Measurements from ENCODE around the gene ARID3A. TPM values are rescaled to one million over a fixed set of nuclear protein-coding genes. Genes with fewer than 3 reads are reported as not detected.

ARID3A gene
- total and polyA plus RNA-seq, 2 donors (not counting 3 experiments of a cell fraction or from before 2014, with no cell fraction given): 5.4 to 13.2 TPM

DNA sequence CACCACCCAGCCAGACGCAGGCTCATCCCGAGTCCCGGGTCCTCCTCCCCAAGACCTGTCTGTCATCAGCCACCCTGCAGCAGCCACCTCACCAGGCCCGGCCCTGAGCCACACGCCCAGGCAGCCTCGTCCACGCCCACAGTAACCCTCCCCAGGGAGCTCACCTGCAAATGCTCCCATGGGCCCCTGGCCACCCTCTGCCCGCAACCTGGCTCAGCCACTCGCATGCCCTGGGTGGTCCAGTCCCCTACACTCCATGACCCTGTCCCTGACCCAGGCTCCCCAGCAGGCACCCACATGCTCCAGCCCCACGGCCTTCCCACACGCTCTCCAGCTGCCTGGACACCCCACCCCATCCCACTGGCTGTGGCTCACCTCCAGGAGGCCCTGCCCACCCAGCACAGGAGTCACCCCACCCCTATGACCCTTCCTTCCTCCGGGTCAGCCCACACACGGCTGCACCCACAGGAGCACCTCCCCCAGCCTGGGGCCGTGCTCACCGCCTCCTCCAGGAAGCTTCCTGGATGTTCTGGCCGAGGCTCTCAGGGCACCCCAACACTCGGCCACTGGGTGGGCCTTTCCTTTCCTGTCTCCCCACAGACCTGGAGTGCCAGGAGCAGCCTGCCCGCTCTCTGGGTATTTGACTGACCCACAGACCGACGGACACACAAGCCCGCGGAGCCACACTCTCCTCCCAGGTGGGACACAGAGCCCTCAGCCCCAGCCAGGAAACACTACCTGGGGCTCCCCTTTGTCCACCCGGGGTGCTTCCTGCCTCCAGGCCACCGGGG is 91.5 kb downstream of the ARID3A start:
- no TSS peak for BruUV-seq (replicated peaks)
- Histone ChIP-seq H3K27me3 (ENCODE audit: control insufficient read depth in 2 of 2, insufficient read depth in 2 of 2, low read length in 2 of 2) (no peaks in the 10 kb centered on the region), H4K20me1 (replicated peaks; ENCODE audit: control insufficient read depth, extremely low read depth, insufficient read depth, low read length) (no peaks in the 10 kb centered on the region), H3K9ac (replicated peaks; ENCODE audit: extremely low read depth, insufficient read depth, low read length) (peak overlapping the region; percentile 32), H3K36me3 (ENCODE audit: control insufficient read depth in 2 of 2, extremely low read depth in 1 of 2, insufficient read depth in 2 of 2, low read length in 2 of 2) (peaks cover 0 to 17% of the 10 kb centered on the region in 2 experiments), H3K4me3 (replicated peaks in 1 of 3; ENCODE audit: insufficient read depth in 1 of 3, low read depth in 1 of 3, low read length in 3 of 3) (no peak overlapping the region), H3K4me2 (ENCODE audit: insufficient read depth, low read length) (peak overlapping the region; percentile 9), H3K4me1 (ENCODE audit: control insufficient read depth, extremely low read depth, insufficient read depth, low read length) (peaks cover 40% of the 10 kb centered on the region), H3K79me2 (ENCODE audit: control insufficient read depth, insufficient read depth, low read length) (peaks cover 78% of the 10 kb centered on the region), H3K9me3 (replicated peaks; ENCODE audit: control insufficient read depth, insufficient read depth, low read length) (no peaks in the 10 kb centered on the region), H3K9me1 (replicated peaks; ENCODE audit: control insufficient read depth, extremely low read depth, insufficient read depth, low read length) (no peaks in the 10 kb centered on the region), H2AFZ (ENCODE audit: low read depth, low read length) (no peak overlapping the region), H3K27ac (ENCODE audit: insufficient read depth, low read depth, low read length) (peak overlapping the region; percentile 43)
- TF ChIP-seq MYC (IDR thresholded peaks at IDR 0.05; ENCODE audit: low read depth, low read length): no peak
- ChIA-PET CTCF (interaction anchor here (1.4 kb wide), 1 partner anchor 33 kb away, joined by 5 read pairs; the partner anchor contains the start of gene WDR18), POLR2A (interaction anchor here (0.9 to 1.2 kb wide), 2 partner anchors 8 to 10 kb away, joined by 3 to 4 read pairs; no protein-coding TSS in a partner anchor)
- intact Hi-C loops (cut with micrococcal nuclease) (no loop called here), dilution Hi-C loops (cut with MboI; ENCODE audit: extremely low pct_ligation_motif_present, low sequenced_read_pairs) (no loop called here)
- peak; percentile 21 for FAIRE-seq
- no peak for DNase-seq (ENCODE audit: low read depth, low spot score)

- no TSS peak for BruUV-seq (replicated peaks)
- intact Hi-C loops (cut with micrococcal nuclease) (no loop called here), dilution Hi-C loops (cut with MboI; ENCODE audit: extremely low pct_ligation_motif_present, low sequenced_read_pairs) (no loop called here)
- Histone ChIP-seq H3K36me3 (ENCODE audit: control insufficient read depth in 2 of 2, extremely low read depth in 1 of 2, insufficient read depth in 2 of 2, low read length in 2 of 2) (peaks cover 0 to 13% of the 10 kb centered on the region in 2 experiments), H3K4me3 (replicated peaks in 1 of 3; ENCODE audit: insufficient read depth in 1 of 3, low read depth in 1 of 3, low read length in 3 of 3) (no peak overlapping the region), H3K9ac (replicated peaks; ENCODE audit: extremely low read depth, insufficient read depth, low read length) (no peak overlapping the region), H3K27me3 (ENCODE audit: control insufficient read depth in 2 of 2, insufficient read depth in 2 of 2, low read length in 2 of 2) (no peaks in the 10 kb centered on the region), H2AFZ (ENCODE audit: low read depth, low read length) (no peak overlapping the region), H3K4me1 (ENCODE audit: control insufficient read depth, extremely low read depth, insufficient read depth, low read length) (peaks cover 40% of the 10 kb centered on the region), H4K20me1 (replicated peaks; ENCODE audit: control insufficient read depth, extremely low read depth, insufficient read depth, low read length) (no peaks in the 10 kb centered on the region), H3K4me2 (ENCODE audit: insufficient read depth, low read length) (no peak overlapping the region), H3K27ac (ENCODE audit: insufficient read depth, low read depth, low read length) (no peak overlapping the region), H3K9me3 (replicated peaks; ENCODE audit: control insufficient read depth, insufficient read depth, low read length) (no peaks in the 10 kb centered on the region), H3K9me1 (replicated peaks; ENCODE audit: control insufficient read depth, extremely low read depth, insufficient read depth, low read length) (no peaks in the 10 kb centered on the region), H3K79me2 (ENCODE audit: control insufficient read depth, insufficient read depth, low read length) (peaks cover 78% of the 10 kb centered on the region)
- FAIRE-seq (no peak), DNase-seq (ENCODE audit: low read depth, low spot score) (no peak)
- POLR2A ChIA-PET: no interaction called here
- TF ChIP-seq MAX (IDR thresholded peaks at IDR 0.05; ENCODE audit: insufficient read depth, insufficient read length): no peak
- no peak for TF ChIP-seq POLR2AphosphoS5 (IDR thresholded peaks at IDR 0.05; ENCODE audit: insufficient read depth, low read depth, low read length)
- CTCF ChIA-PET: no interaction called here
These were observed 92.1 kb downstream of the ARID3A start for GRCh38 chr19:1017906-1018305.
